ENCODE measurements around the gene SLC35F2. TPM values are rescaled to one million over a fixed set of nuclear protein-coding genes. Genes with fewer than 3 reads are reported as not detected.

The SLC35F2 gene
- total and polyA plus RNA-seq, 2 of the 13 experiments (the other 11 are each of a cell fraction or from before 2014, with no cell fraction given): 5.8 to 20.3 TPM

DNA sequence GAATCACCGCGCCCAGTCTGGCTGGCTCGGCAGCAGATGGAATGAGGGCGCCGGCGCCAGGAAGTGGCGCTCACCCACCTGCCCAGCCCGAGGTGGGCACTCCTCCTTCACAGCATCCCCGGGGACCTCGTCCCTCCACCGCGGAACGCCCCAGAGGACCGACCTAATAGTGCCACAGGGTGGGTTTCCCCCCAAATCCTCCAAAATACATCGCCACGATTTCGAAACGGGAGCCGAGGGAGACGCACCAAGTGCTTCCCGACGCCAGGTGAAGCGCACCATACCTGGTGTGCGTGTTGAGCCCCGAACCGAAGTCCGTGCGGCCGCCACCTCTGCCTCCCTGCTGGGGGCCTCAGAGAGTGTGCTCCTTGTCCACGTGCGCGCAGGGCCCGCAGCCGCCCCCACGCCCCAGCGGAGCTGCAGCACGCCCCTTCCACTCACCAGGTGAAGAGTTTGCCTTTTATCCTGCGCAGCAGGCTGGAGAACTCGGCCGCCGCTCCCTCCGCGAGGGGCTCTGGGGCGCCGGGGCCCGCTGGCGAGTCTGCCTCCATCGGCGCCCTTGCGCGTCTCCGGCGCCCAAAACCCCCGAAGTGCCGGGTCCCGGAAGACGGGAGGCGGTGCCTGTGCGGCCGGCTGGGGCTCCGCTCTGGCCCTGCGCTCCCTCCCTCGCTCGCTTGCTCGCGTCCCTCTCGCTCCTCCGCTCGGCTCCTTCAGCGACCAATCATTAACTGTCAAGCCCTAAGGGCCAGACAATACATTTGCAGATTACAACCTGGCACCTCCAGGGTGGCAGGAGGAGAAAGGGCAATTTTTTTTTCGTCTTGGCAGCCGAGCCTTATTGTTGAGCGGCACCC lies at the start of gene SLC35F2 (continued):
- TF ChIP-seq DMAP1 (CRISPR knock-in tag; IDR thresholded peaks at IDR 0.05): peak; percentile 97; the same call in 1 of the 2 replicates
- TF ChIP-seq HNRNPUL1 (IDR thresholded peaks at IDR 0.05; ENCODE audit: low read depth, low read length): no peak
- peak; percentile 91 for TF ChIP-seq ZFX (CRISPR knock-in tag; IDR thresholded peaks at IDR 0.05; ENCODE audit: low read depth)
- peak; percentile 98 for TF ChIP-seq MYC (CRISPR knock-in tag; IDR thresholded peaks at IDR 0.05; ENCODE audit: borderline replicate concordance)
- TF ChIP-seq ZNF788 (CRISPR knock-in tag; IDR thresholded peaks at IDR 0.05; ENCODE audit: borderline replicate concordance): peak; percentile 52; the same call in 1 of the 2 replicates
- peak; percentile 73 for TF ChIP-seq ZNF777 (CRISPR knock-in tag; IDR thresholded peaks at IDR 0.05)
- TF ChIP-seq, protein P1, sequence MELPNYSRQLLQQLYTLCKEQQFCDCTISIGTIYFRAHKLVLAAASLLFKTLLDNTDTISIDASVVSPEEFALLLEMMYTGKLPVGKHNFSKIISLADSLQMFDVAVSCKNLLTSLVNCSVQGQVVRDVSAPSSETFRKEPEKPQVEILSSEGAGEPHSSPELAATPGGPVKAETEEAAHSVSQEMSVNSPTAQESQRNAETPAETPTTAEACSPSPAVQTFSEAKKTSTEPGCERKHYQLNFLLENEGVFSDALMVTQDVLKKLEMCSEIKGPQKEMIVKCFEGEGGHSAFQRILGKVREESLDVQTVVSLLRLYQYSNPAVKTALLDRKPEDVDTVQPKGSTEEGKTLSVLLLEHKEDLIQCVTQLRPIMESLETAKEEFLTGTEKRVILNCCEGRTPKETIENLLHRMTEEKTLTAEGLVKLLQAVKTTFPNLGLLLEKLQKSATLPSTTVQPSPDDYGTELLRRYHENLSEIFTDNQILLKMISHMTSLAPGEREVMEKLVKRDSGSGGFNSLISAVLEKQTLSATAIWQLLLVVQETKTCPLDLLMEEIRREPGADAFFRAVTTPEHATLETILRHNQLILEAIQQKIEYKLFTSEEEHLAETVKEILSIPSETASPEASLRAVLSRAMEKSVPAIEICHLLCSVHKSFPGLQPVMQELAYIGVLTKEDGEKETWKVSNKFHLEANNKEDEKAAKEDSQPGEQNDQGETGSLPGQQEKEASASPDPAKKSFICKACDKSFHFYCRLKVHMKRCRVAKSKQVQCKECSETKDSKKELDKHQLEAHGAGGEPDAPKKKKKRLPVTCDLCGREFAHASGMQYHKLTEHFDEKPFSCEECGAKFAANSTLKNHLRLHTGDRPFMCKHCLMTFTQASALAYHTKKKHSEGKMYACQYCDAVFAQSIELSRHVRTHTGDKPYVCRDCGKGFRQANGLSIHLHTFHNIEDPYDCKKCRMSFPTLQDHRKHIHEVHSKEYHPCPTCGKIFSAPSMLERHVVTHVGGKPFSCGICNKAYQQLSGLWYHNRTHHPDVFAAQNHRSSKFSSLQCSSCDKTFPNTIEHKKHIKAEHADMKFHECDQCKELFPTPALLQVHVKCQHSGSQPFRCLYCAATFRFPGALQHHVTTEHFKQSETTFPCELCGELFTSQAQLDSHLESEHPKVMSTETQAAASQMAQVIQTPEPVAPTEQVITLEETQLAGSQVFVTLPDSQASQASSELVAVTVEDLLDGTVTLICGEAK (IDR thresholded peaks at IDR 0.05): no peak
- TF ChIP-seq, protein P1 (CRISPR knock-in tag; IDR thresholded peaks at IDR 0.05): peak; percentile 72
- TF ChIP-seq, protein P2, sequence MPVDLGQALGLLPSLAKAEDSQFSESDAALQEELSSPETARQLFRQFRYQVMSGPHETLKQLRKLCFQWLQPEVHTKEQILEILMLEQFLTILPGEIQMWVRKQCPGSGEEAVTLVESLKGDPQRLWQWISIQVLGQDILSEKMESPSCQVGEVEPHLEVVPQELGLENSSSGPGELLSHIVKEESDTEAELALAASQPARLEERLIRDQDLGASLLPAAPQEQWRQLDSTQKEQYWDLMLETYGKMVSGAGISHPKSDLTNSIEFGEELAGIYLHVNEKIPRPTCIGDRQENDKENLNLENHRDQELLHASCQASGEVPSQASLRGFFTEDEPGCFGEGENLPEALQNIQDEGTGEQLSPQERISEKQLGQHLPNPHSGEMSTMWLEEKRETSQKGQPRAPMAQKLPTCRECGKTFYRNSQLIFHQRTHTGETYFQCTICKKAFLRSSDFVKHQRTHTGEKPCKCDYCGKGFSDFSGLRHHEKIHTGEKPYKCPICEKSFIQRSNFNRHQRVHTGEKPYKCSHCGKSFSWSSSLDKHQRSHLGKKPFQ (CRISPR knock-in tag; IDR thresholded peaks at IDR 0.05; ENCODE audit: insufficient replicate concordance): peak; percentile 53
- TF ChIP-seq ZNF510 (CRISPR knock-in tag; IDR thresholded peaks at IDR 0.05; ENCODE audit: low read depth): 0 out of 2 replicates have a peak, but pooled peaks have one; percentile 59
- TF ChIP-seq ZEB1 (IDR thresholded peaks at IDR 0.05; ENCODE audit: insufficient replicate concordance, low read depth): peak; percentile 93
- TF ChIP-seq, protein P3, sequence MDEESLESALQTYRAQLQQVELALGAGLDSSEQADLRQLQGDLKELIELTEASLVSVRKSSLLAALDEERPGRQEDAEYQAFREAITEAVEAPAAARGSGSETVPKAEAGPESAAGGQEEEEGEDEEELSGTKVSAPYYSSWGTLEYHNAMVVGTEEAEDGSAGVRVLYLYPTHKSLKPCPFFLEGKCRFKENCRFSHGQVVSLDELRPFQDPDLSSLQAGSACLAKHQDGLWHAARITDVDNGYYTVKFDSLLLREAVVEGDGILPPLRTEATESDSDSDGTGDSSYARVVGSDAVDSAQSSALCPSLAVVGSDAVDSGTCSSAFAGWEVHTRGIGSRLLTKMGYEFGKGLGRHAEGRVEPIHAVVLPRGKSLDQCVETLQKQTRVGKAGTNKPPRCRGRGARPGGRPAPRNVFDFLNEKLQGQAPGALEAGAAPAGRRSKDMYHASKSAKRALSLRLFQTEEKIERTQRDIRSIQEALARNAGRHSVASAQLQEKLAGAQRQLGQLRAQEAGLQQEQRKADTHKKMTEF (CRISPR knock-in tag; IDR thresholded peaks at IDR 0.05): peak; percentile 89; the same call in 1 of the 2 replicates
- 0 out of 2 replicates have a peak, but pooled peaks have one; percentile 26 for TF ChIP-seq ZNF354B (CRISPR knock-in tag; IDR thresholded peaks at IDR 0.05)
- 0 out of 2 replicates have a peak, but pooled peaks have one; percentile 13 for TF ChIP-seq ZNF629 (CRISPR knock-in tag; conservative IDR thresholded peaks at IDR 0.05)
- TF ChIP-seq, protein P4, sequence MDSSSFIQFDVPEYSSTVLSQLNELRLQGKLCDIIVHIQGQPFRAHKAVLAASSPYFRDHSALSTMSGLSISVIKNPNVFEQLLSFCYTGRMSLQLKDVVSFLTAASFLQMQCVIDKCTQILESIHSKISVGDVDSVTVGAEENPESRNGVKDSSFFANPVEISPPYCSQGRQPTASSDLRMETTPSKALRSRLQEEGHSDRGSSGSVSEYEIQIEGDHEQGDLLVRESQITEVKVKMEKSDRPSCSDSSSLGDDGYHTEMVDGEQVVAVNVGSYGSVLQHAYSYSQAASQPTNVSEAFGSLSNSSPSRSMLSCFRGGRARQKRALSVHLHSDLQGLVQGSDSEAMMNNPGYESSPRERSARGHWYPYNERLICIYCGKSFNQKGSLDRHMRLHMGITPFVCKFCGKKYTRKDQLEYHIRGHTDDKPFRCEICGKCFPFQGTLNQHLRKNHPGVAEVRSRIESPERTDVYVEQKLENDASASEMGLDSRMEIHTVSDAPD (CRISPR knock-in tag; IDR thresholded peaks at IDR 0.05): 0 out of 2 replicates have a peak, but pooled peaks have one; percentile 46

All from HepG2 (cell line).